Effector memory CD4-positive, alpha-beta T cell (primary cell): Measurements from ENCODE around the gene ST6GALNAC4.

ENCODE experiments used
- DNase-seq, 3 donors: peaks; one replicate each; pipeline ENCODE4 v3.0.0-alpha.2; 2020
- H3K27ac ChIP-seq: 2 replicates; pipeline ENCODE4 v1.7.0; 2013; ENCODE audit warnings: mild to moderate bottlenecking, low read length, moderate library complexity; ENCODE audit not compliant: insufficient read depth, poor library complexity, severe bottlenecking
- H3K27me3 ChIP-seq: replicated peaks from 2 replicates; pipeline ENCODE4 v1.7.0; 2013; ENCODE audit warnings: mild to moderate bottlenecking, low read length; ENCODE audit not compliant: insufficient read depth, control insufficient read depth, poor library complexity, severe bottlenecking
- H3K36me3 ChIP-seq: 2 replicates; pipeline ENCODE4 v1.7.0; 2013; ENCODE audit warnings: mild to moderate bottlenecking, low read length, moderate library complexity; ENCODE audit not compliant: control insufficient read depth, insufficient read depth
- H3K4me1 ChIP-seq: 2 replicates; pipeline ENCODE4 v1.7.0; 2013; ENCODE audit warnings: low read length, mild to moderate bottlenecking; ENCODE audit not compliant: control insufficient read depth, insufficient read depth, poor library complexity, severe bottlenecking
- H3K4me3 ChIP-seq: 2 replicates; pipeline ENCODE4 v1.7.0; 2013; ENCODE audit warnings: low read length, low read depth, mild to moderate bottlenecking; ENCODE audit not compliant: insufficient read depth, poor library complexity, severe bottlenecking
- H3K9me3 ChIP-seq: 2 replicates; pipeline ENCODE4 v1.7.0; 2013; ENCODE audit warnings: mild to moderate bottlenecking, low read length, moderate library complexity; ENCODE audit not compliant: control insufficient read depth

ST6GALNAC4 gene

GRCh38 chr9:127946728-127947127 is 29.9 kb upstream of the ST6GALNAC4 start:
- peaks cover 86% of the 10 kb centered on the region for H3K36me3 ChIP-seq
- H3K4me3 ChIP-seq: no peak overlapping the region
- H3K9me3 ChIP-seq: no peaks in the 10 kb centered on the region
- no peak for DNase-seq
- H3K27me3 ChIP-seq: no peaks in the 10 kb centered on the region
- peaks cover 13% of the 10 kb centered on the region for H3K4me1 ChIP-seq
- peak overlapping the region; percentile 35 for H3K27ac ChIP-seq

GRCh38 chr9:127945942-127946341 is 29.1 kb upstream of the ST6GALNAC4 start:
- no peak overlapping the region for H3K4me3 ChIP-seq
- no peak for DNase-seq
- H3K27ac ChIP-seq: peak overlapping the region; percentile 35
- H3K27me3 ChIP-seq: no peaks in the 10 kb centered on the region
- H3K36me3 ChIP-seq: peaks cover 92% of the 10 kb centered on the region
- no peaks in the 10 kb centered on the region for H3K9me3 ChIP-seq
- peaks cover 9% of the 10 kb centered on the region for H3K4me1 ChIP-seq

- no peaks in the 10 kb centered on the region for H3K9me3 ChIP-seq
- H3K36me3 ChIP-seq: peaks cover 88% of the 10 kb centered on the region
- no peak overlapping the region for H3K4me3 ChIP-seq
- H3K27ac ChIP-seq: no peak overlapping the region
- H3K4me1 ChIP-seq: peaks cover 7% of the 10 kb centered on the region
- no peak for DNase-seq
- no peaks in the 10 kb centered on the region for H3K27me3 ChIP-seq
These were observed 28.5 kb upstream of the ST6GALNAC4 start for GRCh38 chr9:127945338-127945737.

GRCh38 chr9:127944586-127945218 is 27.9 kb upstream of the ST6GALNAC4 start:
- Histone ChIP-seq H3K4me3 (no peak overlapping the region), H3K4me1 (peaks cover 7% of the 10 kb centered on the region), H3K27ac (peak overlapping the region; percentile 5), H3K36me3 (peaks cover 89% of the 10 kb centered on the region), H3K27me3 (no peaks in the 10 kb centered on the region), H3K9me3 (no peaks in the 10 kb centered on the region)
- no peak for DNase-seq

GRCh38 chr9:127943731-127944144 is 26.9 kb upstream of the ST6GALNAC4 start:
- Histone ChIP-seq H3K4me1 (peaks cover 4% of the 10 kb centered on the region), H3K4me3 (no peak overlapping the region), H3K9me3 (no peaks in the 10 kb centered on the region), H3K36me3 (peaks cover 83% of the 10 kb centered on the region), H3K27me3 (no peaks in the 10 kb centered on the region), H3K27ac (no peak overlapping the region)
- peak; percentile 39 to 63 (median 50) for DNase-seq

GRCh38 chr9:127943011-127943662 is 26.3 kb upstream of the ST6GALNAC4 start:
- no peaks in the 10 kb centered on the region for H3K9me3 ChIP-seq
- no peak for DNase-seq
- H3K4me1 ChIP-seq: peaks cover 7% of the 10 kb centered on the region
- peak overlapping the region; percentile 9 for H3K27ac ChIP-seq
- H3K4me3 ChIP-seq: no peak overlapping the region
- H3K36me3 ChIP-seq: peaks cover 77% of the 10 kb centered on the region
- no peaks in the 10 kb centered on the region for H3K27me3 ChIP-seq

GRCh38 chr9:127942216-127943010 is 25.6 kb upstream of the ST6GALNAC4 start:
- peaks cover 70% of the 10 kb centered on the region for H3K36me3 ChIP-seq
- no peak for DNase-seq
- H3K9me3 ChIP-seq: no peaks in the 10 kb centered on the region
- no peaks in the 10 kb centered on the region for H3K27me3 ChIP-seq
- H3K4me3 ChIP-seq: no peak overlapping the region
- no peak overlapping the region for H3K27ac ChIP-seq
- peaks cover 11% of the 10 kb centered on the region for H3K4me1 ChIP-seq

GRCh38 chr9:127941961-127942215 is 25.0 kb upstream of the ST6GALNAC4 start:
- no peaks in the 10 kb centered on the region for H3K27me3 ChIP-seq
- H3K27ac ChIP-seq: no peak overlapping the region
- H3K36me3 ChIP-seq: peaks cover 67% of the 10 kb centered on the region
- H3K4me1 ChIP-seq: peaks cover 15% of the 10 kb centered on the region
- no peaks in the 10 kb centered on the region for H3K9me3 ChIP-seq
- DNase-seq: no peak
- H3K4me3 ChIP-seq: no peak overlapping the region

GRCh38 chr9:127941062-127941960 is 24.5 kb upstream of the ST6GALNAC4 start:
- H3K9me3 ChIP-seq: no peaks in the 10 kb centered on the region
- H3K27ac ChIP-seq: no peak overlapping the region
- H3K36me3 ChIP-seq: peaks cover 61% of the 10 kb centered on the region
- H3K27me3 ChIP-seq: no peaks in the 10 kb centered on the region
- peaks cover 20% of the 10 kb centered on the region for H3K4me1 ChIP-seq
- DNase-seq: no peak
- no peak overlapping the region for H3K4me3 ChIP-seq
